HepG2 (cell line): ENCODE measurements around the gene GPR42.

Experiments used
- BRCA1 ChIP-seq: sonication (generic); formaldehyde crosslinking; IDR thresholded peaks from 2 replicates; pipeline ENCODE4 v1.4.0; 2020; ENCODE audit warnings: missing genetic modification reagents
- CCDC6 ChIP-seq: sonication (generic); formaldehyde crosslinking; IDR thresholded peaks from 2 replicates; pipeline ENCODE4 v1.8.1; 2022; ENCODE audit warnings: mild to moderate bottlenecking, missing genetic modification reagents, moderate library complexity
- CTCF ChIP-seq: sonication (generic); formaldehyde crosslinking; IDR thresholded peaks from 2 replicates; pipeline ENCODE4 v1.5.0; 2020; ENCODE audit warnings: mild to moderate bottlenecking, missing genetic modification reagents, moderate library complexity
- EHMT2 ChIP-seq: fragments of 200-600 bp; sonication (generic); IDR thresholded peaks from 2 replicates; pipeline ENCODE4 v1.7.0; 2017; ENCODE audit warnings: antibody characterized with exemption, low read depth, low read length, borderline replicate concordance
- GTF2F1 ChIP-seq: fragments of 150-350 bp; IDR thresholded peaks from 2 replicates; pipeline ENCODE4 v1.6.1; 2014; ENCODE audit warnings: low read length
- PHF8 ChIP-seq: sonication (generic); formaldehyde crosslinking; IDR thresholded peaks from 2 replicates; pipeline ENCODE4 v1.5.0; 2020; ENCODE audit warnings: missing genetic modification reagents
- POLR2A ChIP-seq, 2 experiments: IDR thresholded peaks; 2 replicates each; pipeline ENCODE4 v1.6.1; 2011; ENCODE audit warnings: low read depth in 2 of 2, low read length in 2 of 2, mild to moderate bottlenecking in 1 of 2, moderate library complexity in 1 of 2; ENCODE audit not compliant: insufficient read depth in 1 of 2
- PRDM4 ChIP-seq: sonication (generic); formaldehyde crosslinking; IDR thresholded peaks from 2 replicates; pipeline ENCODE4 v1.9.0; 2021; ENCODE audit warnings: missing genetic modification reagents, borderline replicate concordance
- RAD21 ChIP-seq: fragments of 450-650 bp; formaldehyde crosslinking; IDR thresholded peaks from 2 replicates; pipeline ENCODE4 v1.5.0; 2020; ENCODE audit warnings: mild to moderate bottlenecking
- TF ChIP-seq, protein P1 (sequence below): sonication (generic); formaldehyde crosslinking; IDR thresholded peaks from 2 replicates; pipeline ENCODE4 v1.4.0; 2020; ENCODE audit warnings: missing genetic modification reagents
- TF ChIP-seq, protein P2 (sequence below): sonication (generic); formaldehyde crosslinking; IDR thresholded peaks from 2 replicates; pipeline ENCODE4 v1.4.0; 2020; ENCODE audit warnings: mild to moderate bottlenecking, missing genetic modification reagents, borderline replicate concordance
- TF ChIP-seq, protein P3 (sequence below): sonication (generic); formaldehyde crosslinking; IDR thresholded peaks from 2 replicates; pipeline ENCODE4 v1.5.0; 2020; ENCODE audit warnings: mild to moderate bottlenecking, missing genetic modification reagents, borderline replicate concordance

DNA sequence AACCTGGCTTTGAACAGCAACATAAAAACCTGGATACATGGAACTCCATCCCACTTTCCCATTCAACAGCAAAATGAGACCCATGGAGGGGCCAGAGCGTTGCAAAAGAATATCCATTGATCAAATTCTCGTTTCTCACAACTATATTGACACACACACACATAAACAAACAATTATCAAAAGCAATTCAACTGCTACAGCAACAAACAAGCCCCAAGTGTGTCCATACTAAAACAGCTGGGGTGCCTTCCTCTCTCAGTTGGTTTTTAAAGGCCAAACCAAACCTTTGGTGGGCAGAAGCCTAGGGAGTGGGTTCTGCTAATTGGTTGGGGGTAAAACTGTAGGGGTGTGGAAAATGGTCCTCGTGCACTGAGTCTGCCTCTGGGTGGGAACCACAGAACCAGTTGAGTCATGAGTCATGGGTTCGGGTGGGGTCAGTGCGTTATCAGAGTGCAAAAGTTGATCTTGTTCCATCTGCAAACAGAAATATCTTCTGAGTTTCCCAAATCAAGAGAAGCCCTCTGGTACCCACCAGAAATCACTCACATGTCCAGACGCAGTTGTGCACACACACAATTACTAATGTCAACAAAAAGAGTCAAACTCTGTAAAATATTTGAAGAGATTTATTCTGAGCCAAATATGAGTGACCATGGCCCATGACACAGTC, 18.5 kb downstream of the GPR42 start:
- TF ChIP-seq CTCF (CRISPR knock-in tag) (no peak), CCDC6 (CRISPR knock-in tag) (no peak), BRCA1 (CRISPR knock-in tag) (no peak), PHF8 (no peak), RAD21 (CRISPR knock-in tag) (no peak), POLR2A (IDR thresholded peaks at IDR 0.05; ENCODE audit: insufficient read depth in 1 of 2, low read depth in 2 of 2, low read length in 2 of 2) (no peak), PRDM4 (CRISPR knock-in tag) (no peak), GTF2F1 (no peak), EHMT2 (no peak)
- TF ChIP-seq, protein P1, sequence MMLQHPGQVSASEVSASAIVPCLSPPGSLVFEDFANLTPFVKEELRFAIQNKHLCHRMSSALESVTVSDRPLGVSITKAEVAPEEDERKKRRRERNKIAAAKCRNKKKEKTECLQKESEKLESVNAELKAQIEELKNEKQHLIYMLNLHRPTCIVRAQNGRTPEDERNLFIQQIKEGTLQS (CRISPR knock-in tag), result peak; percentile 65; the same call in 1 of the 2 replicates
- TF ChIP-seq, protein P2, sequence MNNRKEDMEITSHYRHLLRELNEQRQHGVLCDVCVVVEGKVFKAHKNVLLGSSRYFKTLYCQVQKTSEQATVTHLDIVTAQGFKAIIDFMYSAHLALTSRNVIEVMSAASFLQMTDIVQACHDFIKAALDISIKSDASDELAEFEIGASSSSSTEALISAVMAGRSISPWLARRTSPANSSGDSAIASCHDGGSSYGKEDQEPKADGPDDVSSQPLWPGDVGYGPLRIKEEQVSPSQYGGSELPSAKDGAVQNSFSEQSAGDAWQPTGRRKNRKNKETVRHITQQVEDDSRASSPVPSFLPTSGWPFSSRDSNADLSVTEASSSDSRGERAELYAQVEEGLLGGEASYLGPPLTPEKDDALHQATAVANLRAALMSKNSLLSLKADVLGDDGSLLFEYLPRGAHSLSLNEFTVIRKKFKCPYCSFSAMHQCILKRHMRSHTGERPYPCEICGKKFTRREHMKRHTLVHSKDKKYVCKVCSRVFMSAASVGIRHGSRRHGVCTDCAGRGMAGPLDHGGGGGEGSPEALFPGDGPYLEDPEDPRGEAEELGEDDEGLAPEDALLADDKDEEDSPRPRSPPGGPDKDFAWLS (CRISPR knock-in tag), result no peak
- TF ChIP-seq, protein P3, sequence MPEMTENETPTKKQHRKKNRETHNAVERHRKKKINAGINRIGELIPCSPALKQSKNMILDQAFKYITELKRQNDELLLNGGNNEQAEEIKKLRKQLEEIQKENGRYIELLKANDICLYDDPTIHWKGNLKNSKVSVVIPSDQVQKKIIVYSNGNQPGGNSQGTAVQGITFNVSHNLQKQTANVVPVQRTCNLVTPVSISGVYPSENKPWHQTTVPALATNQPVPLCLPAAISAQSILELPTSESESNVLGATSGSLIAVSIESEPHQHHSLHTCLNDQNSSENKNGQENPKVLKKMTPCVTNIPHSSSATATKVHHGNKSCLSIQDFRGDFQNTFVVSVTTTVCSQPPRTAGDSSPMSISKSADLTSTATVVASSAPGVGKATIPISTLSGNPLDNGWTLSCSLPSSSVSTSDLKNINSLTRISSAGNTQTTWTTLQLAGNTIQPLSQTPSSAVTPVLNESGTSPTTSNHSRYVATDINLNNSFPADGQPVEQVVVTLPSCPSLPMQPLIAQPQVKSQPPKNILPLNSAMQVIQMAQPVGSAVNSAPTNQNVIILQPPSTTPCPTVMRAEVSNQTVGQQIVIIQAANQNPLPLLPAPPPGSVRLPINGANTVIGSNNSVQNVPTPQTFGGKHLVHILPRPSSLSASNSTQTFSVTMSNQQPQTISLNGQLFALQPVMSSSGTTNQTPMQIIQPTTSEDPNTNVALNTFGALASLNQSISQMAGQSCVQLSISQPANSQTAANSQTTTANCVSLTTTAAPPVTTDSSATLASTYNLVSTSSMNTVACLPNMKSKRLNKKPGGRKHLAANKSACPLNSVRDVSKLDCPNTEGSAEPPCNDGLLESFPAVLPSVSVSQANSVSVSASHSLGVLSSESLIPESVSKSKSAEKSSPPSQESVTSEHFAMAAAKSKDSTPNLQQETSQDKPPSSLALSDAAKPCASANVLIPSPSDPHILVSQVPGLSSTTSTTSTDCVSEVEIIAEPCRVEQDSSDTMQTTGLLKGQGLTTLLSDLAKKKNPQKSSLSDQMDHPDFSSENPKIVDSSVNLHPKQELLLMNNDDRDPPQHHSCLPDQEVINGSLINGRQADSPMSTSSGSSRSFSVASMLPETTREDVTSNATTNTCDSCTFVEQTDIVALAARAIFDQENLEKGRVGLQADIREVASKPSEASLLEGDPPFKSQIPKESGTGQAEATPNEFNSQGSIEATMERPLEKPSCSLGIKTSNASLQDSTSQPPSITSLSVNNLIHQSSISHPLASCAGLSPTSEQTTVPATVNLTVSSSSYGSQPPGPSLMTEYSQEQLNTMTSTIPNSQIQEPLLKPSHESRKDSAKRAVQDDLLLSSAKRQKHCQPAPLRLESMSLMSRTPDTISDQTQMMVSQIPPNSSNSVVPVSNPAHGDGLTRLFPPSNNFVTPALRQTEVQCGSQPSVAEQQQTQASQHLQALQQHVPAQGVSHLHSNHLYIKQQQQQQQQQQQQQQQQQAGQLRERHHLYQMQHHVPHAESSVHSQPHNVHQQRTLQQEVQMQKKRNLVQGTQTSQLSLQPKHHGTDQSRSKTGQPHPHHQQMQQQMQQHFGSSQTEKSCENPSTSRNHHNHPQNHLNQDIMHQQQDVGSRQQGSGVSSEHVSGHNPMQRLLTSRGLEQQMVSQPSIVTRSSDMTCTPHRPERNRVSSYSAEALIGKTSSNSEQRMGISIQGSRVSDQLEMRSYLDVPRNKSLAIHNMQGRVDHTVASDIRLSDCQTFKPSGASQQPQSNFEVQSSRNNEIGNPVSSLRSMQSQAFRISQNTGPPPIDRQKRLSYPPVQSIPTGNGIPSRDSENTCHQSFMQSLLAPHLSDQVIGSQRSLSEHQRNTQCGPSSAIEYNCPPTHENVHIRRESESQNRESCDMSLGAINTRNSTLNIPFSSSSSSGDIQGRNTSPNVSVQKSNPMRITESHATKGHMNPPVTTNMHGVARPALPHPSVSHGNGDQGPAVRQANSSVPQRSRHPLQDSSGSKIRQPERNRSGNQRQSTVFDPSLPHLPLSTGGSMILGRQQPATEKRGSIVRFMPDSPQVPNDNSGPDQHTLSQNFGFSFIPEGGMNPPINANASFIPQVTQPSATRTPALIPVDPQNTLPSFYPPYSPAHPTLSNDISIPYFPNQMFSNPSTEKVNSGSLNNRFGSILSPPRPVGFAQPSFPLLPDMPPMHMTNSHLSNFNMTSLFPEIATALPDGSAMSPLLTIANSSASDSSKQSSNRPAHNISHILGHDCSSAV, result no peak
